Fibroblast of upper back skin (primary cell): ENCODE results near the gene PALM3.

Experiments used
- DNase-seq: peaks from one replicate; pipeline ENCODE4 v3.0.0-alpha.2; 2013

Gene PALM3

GRCh38 chr19:14061751-14062557, at the start of gene PALM3:
TSS of gene PALM3 (minus strand) at chr19:14062076. CDS start at chr19:14061980, 96 bp downstream.
- no peak for DNase-seq

GRCh38 chr19:14111486-14111885, 49.6 kb upstream of the PALM3 start:
- no peak for DNase-seq

DNA sequence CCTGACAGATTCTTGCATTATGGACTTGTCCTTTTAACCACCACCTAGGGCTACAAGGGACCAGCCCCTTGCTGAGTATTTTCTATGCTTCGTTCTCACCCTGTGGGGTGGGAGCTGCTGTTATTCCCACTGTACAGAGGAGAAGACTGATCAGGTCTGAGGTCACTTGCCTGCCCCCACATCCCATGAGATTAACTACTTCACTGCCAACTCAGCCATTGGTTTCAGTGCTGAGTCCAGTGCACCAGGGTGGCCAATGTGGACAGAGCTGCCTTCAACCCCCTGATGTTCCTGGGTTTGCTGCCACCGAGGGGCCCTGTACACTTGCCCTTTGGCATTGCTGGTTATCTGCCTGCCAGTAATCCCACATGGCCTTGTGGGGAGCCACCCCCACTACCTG, 48.8 kb upstream of the PALM3 start:
- no peak for DNase-seq

DNA sequence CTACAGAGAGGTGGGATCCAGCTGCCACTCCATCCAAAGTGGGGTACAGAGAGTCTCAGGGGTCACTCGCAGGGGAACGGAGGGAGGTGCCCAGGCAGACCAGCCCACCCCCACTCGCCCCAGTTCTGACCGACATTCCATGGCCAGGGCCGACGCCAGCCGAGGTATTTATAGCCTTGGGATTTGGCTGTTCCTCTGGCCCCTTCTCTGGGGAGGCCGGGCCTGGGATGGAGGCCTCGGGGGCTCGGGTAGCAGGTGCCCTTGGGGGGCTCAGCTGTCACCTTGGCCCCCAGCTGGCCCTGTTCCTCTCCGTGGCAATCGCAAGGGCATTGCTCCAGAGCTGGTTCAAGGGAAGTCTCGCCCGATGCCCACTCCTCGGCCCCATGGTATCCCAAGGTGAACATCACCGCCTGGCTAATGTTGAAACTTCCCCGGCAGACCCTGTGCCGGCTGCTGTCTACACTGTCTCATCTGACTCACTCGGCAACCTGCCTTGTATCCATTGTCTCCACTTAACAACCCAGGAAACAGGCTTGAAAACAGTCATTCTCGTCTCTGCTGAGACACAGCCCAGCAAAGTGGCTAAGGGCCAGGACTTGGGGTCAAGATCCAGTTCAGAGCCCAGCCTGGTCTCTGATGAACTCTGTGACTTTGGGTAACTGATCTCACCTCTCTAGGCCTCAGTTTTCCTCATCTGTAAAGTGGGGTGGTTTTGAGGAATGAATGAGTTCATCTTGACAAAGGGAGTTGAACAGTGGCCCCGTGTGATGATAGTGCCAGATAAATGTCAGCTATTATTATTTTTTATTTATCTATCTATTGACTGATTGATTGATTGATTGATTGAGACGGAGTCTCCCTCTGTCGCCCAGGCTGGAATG, 45.9 kb upstream of the PALM3 start:
- no peak for DNase-seq

DNA sequence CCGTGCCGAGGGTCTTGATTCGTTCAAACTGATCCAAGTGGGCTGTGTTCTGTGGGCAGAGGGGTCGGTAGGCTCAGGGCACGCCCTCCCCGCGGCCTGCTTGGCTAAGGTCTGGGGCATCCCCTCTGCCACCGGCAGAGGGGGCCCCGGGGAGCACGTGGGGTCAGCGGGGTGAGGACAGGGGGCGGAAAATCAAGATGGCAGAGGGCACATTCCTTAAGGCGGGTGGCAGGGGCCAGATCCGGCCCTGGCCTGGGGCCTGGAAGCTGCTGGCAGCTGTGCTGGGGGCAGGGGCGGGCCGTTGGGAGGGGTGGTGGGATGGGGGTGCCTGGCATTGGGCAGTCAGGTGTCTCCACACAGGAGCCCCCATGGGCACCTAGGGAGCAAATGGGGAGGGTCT, 45.0 kb upstream of the PALM3 start:
- no peak for DNase-seq

- no peak for DNase-seq
Observed at GRCh38 chr19:14105680-14106079, 43.8 kb upstream of the PALM3 start.

GRCh38 chr19:14103310-14103709, 41.4 kb upstream of the PALM3 start:
- DNase-seq = no peak

GRCh38 chr19:14102756-14103155, 40.9 kb upstream of the PALM3 start:
- DNase-seq = no peak

DNA sequence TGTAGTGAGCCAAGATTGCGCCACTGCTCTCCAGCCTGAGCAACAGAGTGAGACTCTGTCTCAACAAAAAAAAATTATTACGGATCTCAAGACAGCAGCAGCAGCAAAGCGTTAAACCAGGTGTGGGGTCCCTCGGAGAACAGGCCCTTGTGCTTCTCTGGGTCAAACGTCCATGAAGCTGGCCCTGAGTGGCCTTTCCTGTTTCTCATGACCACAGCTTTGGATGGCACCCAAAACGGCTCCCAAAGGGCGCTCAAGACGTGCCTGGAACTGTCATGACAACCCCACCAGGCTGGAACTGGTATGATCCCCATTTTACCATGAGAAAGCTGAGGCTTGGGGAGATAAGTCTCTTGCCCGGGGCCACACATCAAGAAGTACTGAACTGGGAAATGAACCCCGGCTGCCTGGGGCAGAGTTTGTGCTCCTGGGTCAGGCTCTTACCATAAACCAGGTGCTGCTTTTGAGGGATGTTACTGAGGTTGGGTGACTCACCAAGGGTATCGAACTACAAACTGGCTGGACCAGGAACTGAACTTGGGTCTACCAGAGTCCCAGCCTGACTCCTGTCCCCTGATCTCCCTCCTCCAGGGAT, 40.3 kb upstream of the PALM3 start:
- no peak for DNase-seq

DNA sequence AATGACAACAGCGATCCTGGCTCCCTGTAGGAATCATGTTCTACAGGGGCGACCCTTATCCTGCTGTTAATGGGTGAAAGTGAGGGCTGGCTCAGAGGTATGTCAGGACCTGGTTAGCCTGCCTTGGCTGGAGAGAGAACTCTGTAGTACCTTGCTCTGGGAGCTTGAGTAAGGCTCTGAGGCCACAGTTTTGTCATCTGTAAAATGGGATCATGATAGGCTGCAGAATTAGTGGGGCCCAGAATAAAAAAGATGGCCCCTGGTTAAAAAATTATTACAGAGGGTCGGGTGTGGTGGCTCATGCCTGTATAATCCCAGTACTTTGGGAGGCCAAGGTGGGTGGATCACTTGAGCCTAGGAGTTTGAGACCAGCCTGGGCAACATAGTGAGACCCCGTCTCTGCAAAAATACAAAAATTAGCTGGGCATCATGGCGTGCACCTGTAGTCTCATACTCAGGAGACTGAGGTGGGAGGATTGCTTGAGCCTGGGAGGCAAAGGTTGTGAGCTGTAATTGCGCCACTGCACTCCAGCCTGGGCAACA, 39.2 kb upstream of the PALM3 start:
- DNase-seq = no peak

DNA sequence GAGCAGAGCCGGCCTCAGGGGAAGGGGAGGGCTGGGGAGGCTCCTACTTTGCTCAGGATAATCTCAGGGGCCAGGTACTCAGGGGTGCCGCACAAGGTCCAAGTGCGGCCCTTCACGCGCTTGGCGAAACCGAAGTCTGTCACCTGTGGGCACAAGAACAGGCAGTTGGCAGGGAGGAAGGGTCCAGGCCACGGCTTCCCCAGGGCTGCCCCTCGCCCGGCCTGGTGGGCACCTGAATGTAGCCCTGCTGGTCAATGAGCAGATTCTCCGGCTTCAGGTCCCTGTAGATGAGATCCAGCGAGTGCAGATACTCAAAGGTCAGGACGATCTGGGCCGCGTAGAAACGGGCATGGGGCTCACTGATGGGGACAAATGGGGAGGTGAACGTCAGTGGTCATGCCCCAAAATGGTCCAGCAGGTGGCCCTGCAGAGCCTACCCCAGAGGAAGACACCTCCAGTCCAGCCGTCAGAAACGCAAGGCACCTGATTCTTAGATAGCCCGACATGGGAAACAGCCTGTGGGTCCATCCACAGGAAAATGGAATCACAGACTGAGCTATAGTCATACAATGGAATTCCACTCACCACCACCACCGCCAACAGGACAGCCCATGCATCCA, 35.8 kb upstream of the PALM3 start:
- no peak for DNase-seq

DNA sequence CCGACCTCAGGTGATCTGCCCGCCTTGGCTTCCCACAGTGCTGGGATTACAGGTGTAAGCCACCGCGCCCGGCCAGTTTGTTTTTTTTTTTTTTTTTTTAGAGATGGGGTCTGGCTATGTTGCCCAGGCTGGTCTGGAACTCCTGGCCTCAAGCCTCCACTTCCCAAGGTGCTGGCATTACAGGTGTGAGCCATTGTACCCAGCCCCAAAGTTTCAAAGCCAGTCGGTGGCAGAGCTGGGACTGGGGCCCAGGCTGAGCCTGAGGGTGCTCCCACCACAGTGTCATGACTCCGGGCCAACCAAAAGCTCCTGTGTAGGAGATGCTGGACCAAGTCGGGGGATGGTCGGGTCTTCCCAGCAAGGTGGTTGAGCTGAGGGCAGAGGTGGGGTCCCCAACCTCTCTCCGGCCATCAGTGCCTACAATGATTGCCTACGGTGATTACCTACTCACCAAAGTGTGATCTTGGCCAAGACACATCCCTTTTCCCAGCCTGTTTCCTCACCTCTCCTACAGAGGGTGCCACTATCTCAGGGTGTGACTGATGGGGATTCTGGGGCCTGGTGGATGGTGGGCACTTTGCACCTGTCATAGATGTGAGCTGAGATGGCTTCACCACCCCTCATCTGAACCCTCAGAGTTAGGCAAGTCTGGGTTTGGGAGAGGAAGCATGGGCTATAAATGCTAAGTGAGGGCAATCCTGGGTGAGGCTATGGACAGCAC, 34.6 kb upstream of the PALM3 start:
- no peak for DNase-seq

DNA sequence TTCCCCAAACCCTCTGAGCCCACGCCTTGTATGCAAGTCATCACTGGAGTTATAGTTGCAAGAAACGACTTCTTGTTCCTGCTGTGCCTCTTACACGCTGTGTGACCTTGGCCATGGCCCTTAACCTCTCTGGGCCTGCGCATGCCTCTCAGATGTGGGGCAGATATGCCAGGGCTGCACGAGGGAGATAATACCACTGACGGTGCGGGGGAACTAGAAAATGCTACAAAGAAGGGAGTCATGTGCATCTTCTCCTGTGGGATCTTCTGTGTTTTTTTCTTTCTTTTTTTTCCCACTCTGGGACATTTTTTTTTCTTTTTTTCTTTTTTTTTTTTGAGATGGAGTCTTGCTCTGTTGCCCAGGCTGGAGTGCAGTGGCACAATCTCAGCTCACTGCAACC, 33.0 kb upstream of the PALM3 start:
- DNase-seq = no peak

DNA sequence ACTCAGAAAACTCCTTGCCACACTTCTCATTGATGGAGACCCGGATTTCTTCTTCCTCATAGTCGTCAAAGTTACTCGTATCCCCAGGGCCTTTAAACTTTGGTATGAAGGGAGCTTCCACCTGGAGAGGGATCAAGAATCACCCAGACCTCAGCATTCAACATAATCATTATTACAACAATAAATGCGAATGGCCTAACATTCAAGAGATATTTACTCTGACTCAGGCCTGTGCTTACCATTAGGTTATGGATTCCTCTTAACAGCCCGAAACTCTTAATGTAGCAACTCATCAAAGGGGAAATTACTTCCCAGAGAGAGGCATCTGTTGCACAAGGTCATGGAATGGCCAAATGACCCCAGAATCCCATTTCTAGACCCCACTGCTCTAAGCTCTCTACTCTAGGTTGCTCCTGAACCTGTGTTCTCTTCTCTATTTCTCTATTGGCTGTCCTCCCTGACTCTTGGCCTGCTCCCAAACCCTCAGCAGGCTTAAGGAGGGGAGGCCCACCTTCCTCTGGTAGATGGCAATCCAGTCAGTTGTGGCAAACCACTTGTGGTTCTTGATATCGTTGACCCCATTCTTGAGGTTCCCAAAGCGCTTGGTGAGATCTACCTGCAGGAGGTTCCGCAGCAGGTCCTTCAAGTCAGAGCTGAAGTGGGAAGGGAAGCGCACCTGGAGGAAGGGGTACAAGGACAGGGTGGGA, 31.4 kb upstream of the PALM3 start:
- DNase-seq = no peak

DNA sequence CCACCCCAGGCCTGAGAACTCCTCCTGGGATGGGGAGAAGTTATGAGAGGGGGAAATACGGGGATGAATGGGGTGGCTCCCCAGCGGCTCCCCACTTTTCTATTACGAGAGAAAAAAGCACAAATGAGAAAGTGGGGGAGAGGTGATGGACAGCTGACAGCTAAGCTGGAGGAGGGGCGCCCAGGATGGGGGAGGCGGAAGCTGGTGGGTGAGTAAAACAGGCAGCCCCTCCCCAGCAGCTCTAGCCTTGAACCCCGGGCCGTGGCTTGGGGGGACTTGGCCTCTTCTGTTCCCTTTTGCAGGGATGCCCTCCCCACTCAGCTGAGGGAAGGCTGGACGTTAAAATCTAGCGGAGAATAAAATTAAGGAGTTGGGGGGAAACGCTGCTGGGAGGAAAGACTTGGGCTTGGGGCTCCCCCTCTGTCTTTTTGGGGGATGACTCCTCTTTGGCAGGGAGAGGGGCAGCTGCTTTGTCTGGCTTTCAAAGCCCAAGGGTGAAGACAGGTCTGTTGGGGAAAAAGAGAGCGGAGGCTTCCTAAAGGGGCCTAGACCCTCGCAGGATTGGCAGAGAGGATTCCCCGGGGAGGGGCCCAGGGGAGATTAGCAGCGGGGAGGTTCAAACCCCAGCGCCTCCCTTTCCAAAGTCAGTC, 30.1 kb upstream of the PALM3 start:
- no peak for DNase-seq

DNA sequence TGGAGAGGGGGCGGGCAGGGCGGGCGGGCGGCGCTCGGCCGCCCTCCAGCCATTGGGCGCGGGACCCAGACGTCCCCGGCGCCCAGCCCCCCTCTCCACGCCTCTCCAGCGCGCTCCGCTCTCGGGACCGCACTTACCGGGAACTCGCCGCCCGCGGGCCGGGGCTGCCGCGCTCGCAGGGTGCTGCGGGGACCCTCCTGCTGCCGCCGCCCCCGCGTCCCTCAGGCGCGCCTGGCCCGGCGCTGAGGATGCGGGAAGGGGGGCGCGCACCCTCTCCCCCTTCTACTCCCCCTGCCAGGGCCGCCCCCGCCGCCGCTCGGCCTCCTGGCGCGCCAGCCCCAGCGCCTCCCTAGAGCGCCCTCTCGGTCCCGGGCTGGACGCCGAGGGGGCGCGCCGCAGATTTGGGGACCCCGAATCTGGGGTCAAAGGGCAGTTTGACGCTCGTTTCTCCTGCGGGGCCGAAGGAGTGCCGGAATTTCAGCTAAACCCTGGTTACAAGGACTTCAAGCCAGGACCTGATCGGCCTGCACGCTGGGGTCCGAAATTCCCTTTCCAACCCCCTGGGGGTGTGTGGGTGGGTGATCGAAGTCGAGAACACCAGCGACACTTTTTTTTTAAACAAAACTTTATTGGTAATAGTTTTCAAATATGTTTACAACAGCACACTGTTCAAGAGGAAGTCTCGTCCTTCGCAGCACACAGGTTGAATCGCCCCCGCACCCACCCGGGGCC, 29.4 kb upstream of the PALM3 start:
- DNase-seq = peak; percentile 48

- peak; percentile 91 for DNase-seq
Observed at GRCh38 chr19:14090509-14091080, 28.7 kb upstream of the PALM3 start, which contains the start of gene SAMD1. TSS of gene SAMD1 (minus strand) at chr19:14090751.

DNA sequence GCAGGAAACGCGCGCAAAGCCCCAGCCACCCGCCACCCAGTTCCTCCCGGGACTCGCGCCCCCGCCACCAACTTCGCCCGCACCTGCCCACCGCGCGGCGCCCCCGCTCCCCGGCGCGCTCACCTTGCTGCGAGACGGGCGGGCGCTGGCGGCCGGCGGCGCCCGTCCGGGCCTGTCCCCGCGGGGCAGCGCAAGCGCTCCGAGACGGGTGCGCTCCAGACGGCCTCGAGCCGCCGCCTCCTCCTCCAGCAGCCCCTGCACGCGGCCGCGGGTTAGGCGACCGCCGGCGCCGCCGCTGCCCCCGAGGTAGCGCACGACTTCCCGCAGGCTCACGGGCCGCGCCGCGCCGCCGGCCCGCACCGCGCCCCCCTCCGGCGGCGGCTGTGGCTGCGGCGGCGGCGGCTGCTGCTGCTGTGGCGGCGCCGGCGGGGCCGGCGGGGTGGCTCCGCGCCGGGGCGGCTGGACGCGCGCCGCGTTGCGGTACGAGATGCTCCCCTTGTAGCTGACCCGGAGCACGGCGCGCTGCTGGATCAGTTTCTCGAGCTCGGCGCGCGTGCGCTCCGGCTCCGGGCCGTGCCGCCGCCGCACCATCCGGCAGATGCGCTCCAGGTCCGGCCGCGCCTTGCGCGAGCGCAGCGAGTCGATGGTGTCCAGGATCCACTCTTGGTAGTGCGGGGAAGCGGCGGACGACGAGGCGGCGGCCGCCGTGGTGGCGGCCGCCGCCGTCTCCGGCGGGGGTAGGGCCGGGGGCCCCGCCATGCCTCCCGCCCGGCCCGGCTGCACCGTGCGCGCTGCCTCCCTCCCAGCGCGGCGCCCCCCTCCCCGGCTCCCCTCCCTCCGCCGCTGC, 28.0 kb upstream of the PALM3 start:
- DNase-seq = peak; percentile 51

GRCh38 chr19:14089412-14089661, 27.5 kb upstream of the PALM3 start:
- no peak for DNase-seq
